Posterior cingulate gyrus (tissue), 11 donors: ENCODE measurements around the gene SSRP1.
A peak's percentile ranks its signal among the peaks of the same experiment; 100 is the strongest.
"Not testable (repeated sequence)": the region's sequence is repeated elsewhere in the genome, so short reads cannot be mapped to it uniquely, and the experiment has no call there.

Experiments used
- DNase-seq, 10 donors: peaks; one replicate each; pipeline versions ENCODE4 v3.0.0 to v3.0.0-alpha.2; 2020 to 2021; ENCODE audit warnings: mixed read lengths in 3 of 10
- intact Hi-C: fragments of 100-400 bp; cut with DNase I; formaldehyde crosslinking; loops from one replicate; pipeline ENCODE4 v1.15.1; 2023

Gene SSRP1

DNA sequence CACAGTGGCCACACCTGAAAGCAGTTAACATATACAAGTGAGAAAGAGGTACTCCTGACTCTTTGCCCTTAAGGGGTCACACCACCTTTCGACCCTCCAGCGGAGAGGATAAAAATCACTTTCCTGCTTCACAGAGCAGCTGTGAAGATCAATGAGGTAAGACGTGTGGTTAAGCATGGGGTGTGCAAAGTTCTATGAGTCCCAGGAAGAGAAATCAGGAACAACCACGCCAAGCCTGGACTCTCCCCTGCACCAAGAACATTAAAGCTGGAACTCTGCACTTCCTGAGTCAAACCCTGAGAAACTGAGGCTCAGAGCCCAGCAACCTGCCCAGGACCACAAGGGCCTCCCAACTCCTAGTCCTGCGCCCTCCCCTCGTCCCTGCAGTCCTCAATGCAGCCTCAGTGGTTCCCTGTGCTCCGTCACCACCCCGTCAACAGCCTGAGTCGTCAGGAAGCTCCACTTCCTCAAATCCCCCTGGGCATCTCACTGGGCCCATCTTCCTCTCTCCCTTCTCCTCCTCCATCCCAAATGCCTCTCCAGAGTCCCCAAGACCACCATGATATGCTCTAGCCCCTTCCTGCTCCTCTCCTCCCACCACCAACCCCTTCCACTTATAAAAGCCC is 28.6 kb downstream of the SSRP1 start:
- DNase-seq = peak in 1 of 10 donors; percentile 53
- intact Hi-C loops = no loop called here

DNA sequence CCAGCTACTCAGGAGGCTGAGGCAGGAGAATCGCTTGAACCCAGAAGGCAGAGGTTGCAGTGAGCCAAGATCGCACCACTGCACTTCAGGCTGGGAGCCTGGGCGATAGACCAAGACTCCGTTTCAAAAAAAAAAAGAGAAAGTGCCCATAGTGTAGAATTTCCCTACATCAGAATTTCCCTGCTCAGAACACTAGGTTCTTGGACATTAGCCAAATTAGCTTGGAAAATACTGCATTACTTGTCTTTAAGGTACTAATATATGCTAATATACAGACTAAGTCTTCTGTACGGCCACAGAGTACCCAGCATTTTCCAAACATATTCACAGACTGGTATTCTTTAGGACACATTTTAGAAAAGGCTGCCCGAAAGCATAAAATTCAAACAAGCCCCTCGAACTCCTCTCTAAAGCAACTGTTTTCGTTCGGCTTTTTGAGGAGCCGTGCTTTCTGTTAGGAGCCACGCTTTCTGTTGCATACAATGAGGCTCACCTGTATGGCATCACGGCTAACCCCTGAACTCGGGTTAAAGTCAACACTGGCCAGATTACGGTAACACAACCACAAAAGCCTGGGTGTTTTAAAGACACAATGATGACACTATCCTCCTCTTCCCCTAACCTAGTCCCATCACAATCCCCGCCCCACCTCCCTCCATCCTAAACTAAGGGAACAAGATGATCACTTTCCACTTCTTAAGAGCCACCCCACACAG is 29.4 kb downstream of the SSRP1 start:
- intact Hi-C loops = no loop called here
- no peak for DNase-seq

DNA sequence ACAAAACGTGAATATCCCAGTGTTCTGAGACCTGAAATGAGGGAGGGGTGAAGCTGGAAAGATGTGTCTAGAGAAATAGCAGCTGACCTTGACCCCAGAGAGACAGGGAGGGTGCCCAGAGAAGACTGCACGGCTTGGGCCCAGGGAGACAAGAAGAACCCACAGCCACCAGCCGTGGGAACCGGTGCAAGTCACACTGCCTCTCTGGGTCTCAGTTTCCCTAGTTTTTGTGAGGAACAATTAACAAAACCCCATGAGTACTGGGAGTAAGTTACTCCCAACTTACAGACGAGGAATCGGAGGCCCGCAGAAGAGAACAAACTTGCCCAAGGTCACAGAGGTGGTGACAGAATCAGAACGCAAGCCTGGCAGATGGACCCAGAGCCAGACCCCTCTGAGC is 30.2 kb downstream of the SSRP1 start:
- peak in 1 of 10 donors; percentile 47 for DNase-seq
- intact Hi-C loops = no loop called here

DNA sequence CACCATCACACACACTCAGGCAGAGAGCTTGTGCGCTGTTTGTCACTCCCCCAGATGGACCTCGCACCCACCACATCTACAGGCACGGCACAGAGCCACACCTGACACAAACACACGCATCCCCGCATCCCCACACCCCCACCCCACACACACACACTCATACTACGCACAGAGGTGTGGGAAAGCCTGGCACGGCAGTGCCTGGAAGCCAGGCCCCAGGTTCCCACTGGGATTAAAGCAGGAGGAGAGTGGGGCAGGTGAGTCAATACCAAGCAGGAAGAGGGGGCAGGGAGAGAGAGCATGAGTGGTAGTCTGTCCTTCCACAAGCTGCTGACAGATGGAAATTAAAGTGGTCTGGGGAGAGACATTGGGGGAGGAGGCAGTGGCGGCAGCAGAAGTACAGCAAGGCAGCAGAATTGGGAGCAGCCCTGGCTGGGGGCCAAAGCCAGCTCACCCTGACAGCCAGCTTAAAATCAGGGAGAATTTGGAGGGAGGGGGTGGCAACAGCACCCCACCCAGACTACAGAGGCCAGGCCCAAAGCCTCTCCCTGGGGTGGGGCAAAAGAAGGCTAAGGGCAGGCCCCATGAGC is 31.6 kb downstream of the SSRP1 start:
- intact Hi-C loops = no loop called here
- peak in 1 of 10 donors; percentile 80 for DNase-seq

- intact Hi-C loops = no loop called here
- DNase-seq = peak in 1 of 10 donors; percentile 74
Observed at GRCh38 chr11:57303280-57303989, 32.3 kb downstream of the SSRP1 start.

- intact Hi-C loops = no loop called here
- peak in 1 of 10 donors; percentile 81 for DNase-seq
Observed at GRCh38 chr11:57302489-57302888, 33.2 kb downstream of the SSRP1 start.

DNA sequence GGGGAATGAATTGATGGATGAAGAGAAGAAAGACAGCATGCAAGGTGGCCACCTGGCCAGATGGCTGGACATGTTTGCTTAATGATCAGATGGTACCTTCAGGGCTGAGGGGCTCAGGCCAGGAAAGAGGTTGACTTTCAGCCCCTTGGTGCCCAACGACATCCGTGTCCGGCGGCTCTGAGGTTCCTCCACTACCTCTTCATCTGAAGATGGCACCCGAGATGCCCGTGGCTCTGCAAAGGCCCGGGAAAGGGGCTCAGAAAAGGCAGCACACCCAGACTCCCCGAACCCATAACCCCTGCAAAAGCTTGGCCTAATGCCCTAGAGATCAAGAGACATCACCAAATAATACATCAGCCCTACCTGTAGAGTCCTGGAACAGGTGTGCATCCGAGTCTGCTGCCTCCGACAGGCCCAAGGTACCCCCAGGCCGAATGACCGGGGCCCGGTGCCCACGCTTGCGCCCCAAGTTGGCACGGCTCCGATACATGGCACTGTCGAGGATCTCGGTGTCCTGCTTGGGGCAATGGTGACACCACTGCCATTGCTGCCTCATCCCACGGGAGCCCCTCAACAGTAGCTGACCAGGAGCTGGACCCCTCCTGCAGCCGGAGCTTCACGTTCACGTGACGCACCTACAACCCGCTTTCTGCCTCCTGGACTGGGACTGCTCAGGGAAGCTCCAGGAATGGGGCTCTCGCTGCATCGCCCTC is 33.8 kb downstream of the SSRP1 start:
- intact Hi-C loops = no loop called here
- DNase-seq = peak in 1 of 10 donors; percentile 66

DNA sequence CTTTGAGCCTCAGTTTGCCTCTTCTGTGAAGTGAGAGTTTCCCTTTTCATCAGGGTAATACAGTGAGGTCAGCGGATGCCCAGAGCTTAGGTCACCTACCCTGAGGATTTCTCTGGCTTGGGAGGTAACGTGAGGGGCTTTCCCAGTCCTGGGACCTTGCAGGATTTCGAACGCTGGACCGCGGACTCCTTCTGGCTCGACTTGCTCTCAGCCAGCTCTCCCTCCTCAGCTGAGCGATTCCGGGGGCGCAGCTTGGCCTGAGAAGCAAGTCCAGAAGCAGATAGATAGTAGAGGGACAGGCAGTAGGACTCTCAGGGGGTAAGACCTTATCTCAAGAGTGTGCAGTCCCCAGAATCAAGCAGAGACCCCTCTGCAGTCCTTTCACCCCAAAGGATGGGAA is 34.9 kb downstream of the SSRP1 start:
- intact Hi-C loops = no loop called here
- peak in 1 of 10 donors; percentile 69 for DNase-seq

GRCh38 chr11:57299150-57299737 is 36.4 kb downstream of the SSRP1 start:
- DNase-seq = no peak
- intact Hi-C loops = no loop called here

- no peak for DNase-seq
- intact Hi-C loops = no loop called here
Observed at GRCh38 chr11:57297221-57297620, 38.5 kb downstream of the SSRP1 start.

DNA sequence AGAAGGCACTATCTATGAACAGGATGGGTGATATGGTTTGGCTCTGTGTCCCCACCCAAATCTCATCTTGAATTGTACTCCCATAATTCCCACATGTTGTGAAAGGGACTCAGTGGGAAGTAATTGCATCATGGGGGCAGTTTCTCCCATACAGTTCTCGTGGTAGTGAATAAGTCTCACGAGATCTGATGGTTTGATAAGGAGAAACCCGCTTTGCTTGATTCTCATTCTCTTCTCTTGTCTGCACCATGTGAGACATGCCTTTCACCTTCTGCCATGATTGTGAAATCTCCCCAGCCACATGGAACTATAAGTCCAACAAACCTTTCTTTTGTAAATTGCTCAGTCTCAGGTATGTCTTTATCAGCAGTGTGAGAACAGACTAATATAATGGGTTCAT is 39.5 kb downstream of the SSRP1 start:
- intact Hi-C loops, DNase-seq: not testable (repeated sequence)

- intact Hi-C loops = no loop called here
- no peak for DNase-seq
Observed at GRCh38 chr11:57294225-57295131, 41.2 kb downstream of the SSRP1 start.

GRCh38 chr11:57290288-57290687 is 45.4 kb downstream of the SSRP1 start:
- no peak for DNase-seq
- intact Hi-C loops = no loop called here

GRCh38 chr11:57288771-57289579 is 46.7 kb downstream of the SSRP1 start:
- DNase-seq = no peak
- intact Hi-C loops = no loop called here

- intact Hi-C loops = no loop called here
- DNase-seq = no peak
Observed at GRCh38 chr11:57287884-57288283, 47.8 kb downstream of the SSRP1 start.

- intact Hi-C loops = no loop called here
- DNase-seq = no peak
Observed at GRCh38 chr11:57283231-57283990, 52.3 kb downstream of the SSRP1 start.

- intact Hi-C loops = not testable (repeated sequence)
Observed at GRCh38 chr11:57281546-57281945, 54.1 kb downstream of the SSRP1 start.

GRCh38 chr11:57279116-57279515 is 56.6 kb downstream of the SSRP1 start:
- intact Hi-C loops = no loop called here
- no peak for DNase-seq

More at GRCh38 chr11:57281546-57281945, 54.1 kb downstream of the SSRP1 start:
- DNase-seq = not testable (repeated sequence)
